Skeletal muscle tissue (tissue), 4 donors: ENCODE measurements around the gene CTNND2. TPM values are rescaled to one million over a fixed set of nuclear protein-coding genes. Genes with fewer than 3 reads are reported as not detected.
"Not testable (repeated sequence)": the region's sequence is repeated elsewhere in the genome, so short reads cannot be mapped to it uniquely, and the experiment has no call there.

Experiments used
- H3K27ac ChIP-seq: one replicate; pipeline ENCODE4 v1.7.0; 2013; ENCODE audit warnings: mild to moderate bottlenecking, low read depth, low read length, inconsistent platforms
- H3K27me3 ChIP-seq, 3 donors: one replicate each; pipeline ENCODE4 v1.7.0; 2013; ENCODE audit warnings: low read length in 3 of 3; ENCODE audit not compliant: control insufficient read depth in 3 of 3, insufficient read depth in 3 of 3
- H3K36me3 ChIP-seq, 3 donors: one replicate each; pipeline ENCODE4 v1.7.0; 2013; ENCODE audit warnings: low read length in 3 of 3; ENCODE audit not compliant: control insufficient read depth in 3 of 3, insufficient read depth in 3 of 3
- H3K4me1 ChIP-seq, 3 donors: one replicate each; pipeline ENCODE4 v1.7.0; 2013; ENCODE audit warnings: low read length in 3 of 3, mild to moderate bottlenecking in 3 of 3; ENCODE audit not compliant: control insufficient read depth in 3 of 3, insufficient read depth in 3 of 3
- H3K4me3 ChIP-seq, 3 donors: one replicate each; pipeline ENCODE4 v1.7.0; 2013; ENCODE audit warnings: low read length in 3 of 3
- H3K9ac ChIP-seq, 3 donors: one replicate each; pipeline ENCODE4 v1.7.0; 2013; ENCODE audit warnings: low read length in 3 of 3, mild to moderate bottlenecking in 3 of 3, moderate library complexity in 2 of 3, low read depth in 1 of 3
- H3K9me3 ChIP-seq, 3 donors: one replicate each; pipeline ENCODE4 v1.7.0; 2013; ENCODE audit warnings: low read length in 3 of 3; ENCODE audit not compliant: control insufficient read depth in 3 of 3
- total RNA-seq: library from RNA; depleted of rRNA; stranded (reverse); fragments of >200 nt; gene quantifications from one replicate; pipeline ENCODE4 v1.2.3, GENCODE V29; 2014
- donor health status: Osteomylitis.

CTNND2 gene
- total RNA-seq, 1 donor from 2014 or later: 0.52 TPM

DNA sequence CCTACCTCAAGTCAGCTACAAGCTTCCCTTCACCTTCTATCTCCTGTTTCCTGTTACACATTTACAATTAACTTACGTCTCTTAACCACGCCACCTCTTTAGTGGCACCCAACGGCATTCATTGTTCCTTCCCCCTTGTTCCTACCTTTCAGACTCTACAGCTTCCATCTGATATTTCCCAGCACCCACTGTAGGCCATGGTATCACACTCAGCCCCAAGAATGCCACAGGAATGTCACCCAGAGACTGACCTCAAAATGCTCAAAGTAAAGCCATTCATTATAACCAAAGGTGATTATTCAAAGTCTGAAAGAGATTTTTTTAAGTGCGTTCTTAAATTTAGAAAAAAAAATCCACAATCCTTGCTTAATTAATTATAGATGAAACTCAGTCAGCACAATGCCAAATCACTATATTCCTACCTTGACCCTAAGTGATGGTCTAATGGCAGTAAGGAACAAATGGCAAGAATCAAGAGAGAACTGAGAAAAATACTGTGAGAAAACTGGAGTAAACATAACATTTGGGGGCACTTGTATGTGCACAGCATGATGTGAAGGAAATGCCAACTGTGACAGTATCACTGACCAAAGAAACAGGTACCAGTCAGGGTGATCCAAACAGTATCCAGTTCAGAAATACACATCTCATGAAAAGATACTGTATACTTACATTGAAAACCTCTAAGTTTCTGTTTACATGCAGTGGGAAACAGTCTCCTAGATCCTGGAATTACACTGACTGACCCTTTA lies 52.1 kb downstream of the CTNND2 start:
- H3K9me3 ChIP-seq: no peaks in the 10 kb centered on the region
- H3K27ac ChIP-seq: no peak overlapping the region
- no peak overlapping the region for H3K4me3 ChIP-seq
- H3K9ac ChIP-seq: no peak overlapping the region
- H3K27me3 ChIP-seq: no peaks in the 10 kb centered on the region
- H3K36me3 ChIP-seq: no peaks in the 10 kb centered on the region
- H3K4me1 ChIP-seq: no peaks in the 10 kb centered on the region

DNA sequence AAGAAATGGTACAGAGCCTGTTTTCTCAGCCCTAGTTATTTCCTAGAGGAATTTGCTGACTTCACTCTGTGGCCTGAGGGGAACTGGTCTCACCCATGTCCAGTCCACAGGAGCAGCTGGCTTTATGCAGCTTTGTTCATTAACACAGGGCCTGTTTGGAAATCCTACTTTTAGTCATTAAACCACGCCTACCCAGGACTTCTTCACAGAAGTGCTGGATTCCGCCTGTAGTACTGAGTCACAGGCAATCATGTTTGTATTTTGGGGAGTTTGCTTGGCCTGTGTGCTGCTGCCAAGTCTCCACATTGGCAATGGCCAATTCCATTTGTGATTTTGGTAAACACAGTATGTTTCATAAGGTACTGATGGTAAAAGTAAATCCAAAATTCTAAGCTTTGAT lies 52.8 kb downstream of the CTNND2 start:
- H3K4me1 ChIP-seq: no peaks in the 10 kb centered on the region
- H3K9me3 ChIP-seq: no peaks in the 10 kb centered on the region

DNA sequence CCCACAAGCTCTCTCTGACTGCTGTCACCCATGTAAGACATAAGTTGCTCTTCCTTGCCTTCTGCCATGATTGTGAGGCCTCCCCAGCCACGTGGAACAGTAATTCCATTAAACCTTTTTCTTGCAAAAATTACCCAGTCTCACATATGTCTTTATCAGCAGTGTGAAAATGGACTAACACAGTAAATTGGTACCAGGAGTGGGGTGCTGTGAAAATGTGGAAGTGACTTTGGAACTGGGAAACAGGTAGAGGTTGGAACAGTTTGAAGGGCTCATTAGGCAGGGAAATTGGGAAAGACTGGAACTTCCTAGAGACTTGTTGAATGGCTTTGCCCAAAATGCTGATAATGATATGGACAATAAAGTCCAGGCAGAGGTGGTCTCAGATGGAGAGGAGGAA lies 75.7 kb downstream of the CTNND2 start:
- not testable (repeated sequence) for H3K27me3 ChIP-seq, H3K9ac ChIP-seq, H3K36me3 ChIP-seq, H3K4me3 ChIP-seq, H3K9me3 ChIP-seq, H3K4me1 ChIP-seq, H3K27ac ChIP-seq

More for the DNA sequence above, 52.8 kb downstream of the CTNND2 start:
- Histone ChIP-seq H3K4me3 (no peak overlapping the region), H3K9ac (no peak overlapping the region), H3K36me3 (no peaks in the 10 kb centered on the region), H3K27ac (no peak overlapping the region), H3K27me3 (no peaks in the 10 kb centered on the region)

DNA sequence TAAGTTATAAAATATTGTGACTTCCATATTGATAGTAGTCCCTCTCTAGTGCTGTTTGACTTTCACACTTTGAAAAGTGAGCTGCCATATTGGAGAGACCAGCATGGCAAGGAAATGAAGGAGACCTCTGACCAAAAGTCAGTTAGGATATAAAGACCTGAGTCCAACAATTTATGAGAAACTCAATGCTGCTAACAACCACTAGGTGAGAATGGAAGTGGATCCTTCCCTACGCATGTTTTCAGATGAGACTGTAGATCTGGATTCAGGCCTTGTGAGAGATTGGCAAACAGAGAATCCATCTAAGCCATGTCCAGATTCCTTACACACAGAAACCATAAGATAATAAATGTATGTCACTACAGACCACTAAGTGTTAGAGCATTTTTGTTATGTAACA lies 81.6 kb downstream of the CTNND2 start:
- Histone ChIP-seq H3K9me3 (no peaks in the 10 kb centered on the region), H3K27me3 (no peaks in the 10 kb centered on the region), H3K9ac (no peak overlapping the region), H3K36me3 (no peaks in the 10 kb centered on the region), H3K27ac (no peak overlapping the region), H3K4me1 (no peaks in the 10 kb centered on the region), H3K4me3 (no peak overlapping the region)

DNA sequence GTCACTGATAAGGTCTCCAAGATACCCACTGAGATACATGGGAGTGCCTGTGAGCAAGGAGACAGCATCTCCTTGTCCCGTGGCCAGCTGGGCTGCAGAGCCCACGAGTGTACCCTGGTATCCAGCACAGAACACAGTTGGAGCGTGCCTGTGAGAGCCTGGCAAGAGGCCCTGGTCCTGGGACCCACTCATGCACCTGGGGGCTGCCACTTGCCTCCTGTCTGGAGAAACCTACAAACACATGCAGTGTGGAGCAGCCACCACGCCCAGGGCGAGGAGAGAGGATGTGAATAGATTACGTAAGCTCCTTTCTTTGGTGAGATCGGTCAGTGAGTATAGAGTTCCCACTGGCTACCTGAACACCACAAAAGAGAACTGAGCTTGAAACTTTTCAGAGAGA lies 88.3 kb downstream of the CTNND2 start:
- Histone ChIP-seq H3K27me3 (no peaks in the 10 kb centered on the region), H3K27ac (no peak overlapping the region), H3K36me3 (no peaks in the 10 kb centered on the region), H3K9ac (no peak overlapping the region), H3K4me3 (no peak overlapping the region), H3K4me1 (no peaks in the 10 kb centered on the region), H3K9me3 (no peaks in the 10 kb centered on the region)

DNA sequence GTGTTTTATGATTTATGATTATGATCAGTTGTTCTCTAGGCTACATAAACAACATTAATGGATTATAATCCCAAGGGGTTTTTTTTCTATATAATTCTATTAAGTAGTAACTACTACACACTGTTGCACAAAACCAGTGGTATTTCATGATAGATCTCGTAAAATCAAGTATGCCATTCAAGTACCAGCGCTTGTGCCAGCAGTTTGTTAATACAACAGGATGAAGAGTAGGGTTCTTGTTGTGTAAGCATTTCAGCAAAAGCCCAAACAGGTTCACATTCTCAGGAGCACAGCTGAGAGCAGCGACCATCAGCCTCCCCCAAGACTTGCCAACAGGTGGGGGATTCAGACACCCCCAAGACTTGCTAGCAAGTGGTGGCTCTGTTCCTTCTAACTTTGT lies 88.8 kb downstream of the CTNND2 start:
- H3K4me1 ChIP-seq: no peaks in the 10 kb centered on the region
- H3K27ac ChIP-seq: no peak overlapping the region
- no peaks in the 10 kb centered on the region for H3K9me3 ChIP-seq
- H3K27me3 ChIP-seq: no peaks in the 10 kb centered on the region
- H3K4me3 ChIP-seq: no peak overlapping the region
- H3K36me3 ChIP-seq: no peaks in the 10 kb centered on the region
- H3K9ac ChIP-seq: no peak overlapping the region

DNA sequence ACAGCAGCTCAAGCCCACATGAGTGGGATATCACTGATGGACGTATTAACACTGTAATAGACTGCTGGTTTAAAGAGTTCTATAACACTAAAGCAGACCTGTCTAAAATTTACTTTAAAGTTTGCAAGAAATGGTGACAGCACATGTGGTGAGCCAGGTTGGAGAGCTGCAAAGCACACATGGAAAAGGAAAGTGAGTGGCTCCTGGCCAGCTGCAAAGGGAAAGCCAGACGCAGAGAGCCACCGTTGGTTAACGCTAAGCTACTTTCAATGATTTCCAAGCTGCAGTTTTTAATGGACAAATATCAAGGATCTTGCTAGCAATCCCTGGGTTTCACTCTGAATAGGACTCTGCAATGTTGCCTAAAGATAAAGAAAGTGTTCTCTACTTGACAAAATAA lies 89.9 kb downstream of the CTNND2 start:
- Histone ChIP-seq H3K9ac (no peak overlapping the region), H3K9me3 (no peaks in the 10 kb centered on the region), H3K4me1 (no peaks in the 10 kb centered on the region), H3K4me3 (no peak overlapping the region), H3K36me3 (no peaks in the 10 kb centered on the region), H3K27ac (no peak overlapping the region), H3K27me3 (no peaks in the 10 kb centered on the region)

DNA sequence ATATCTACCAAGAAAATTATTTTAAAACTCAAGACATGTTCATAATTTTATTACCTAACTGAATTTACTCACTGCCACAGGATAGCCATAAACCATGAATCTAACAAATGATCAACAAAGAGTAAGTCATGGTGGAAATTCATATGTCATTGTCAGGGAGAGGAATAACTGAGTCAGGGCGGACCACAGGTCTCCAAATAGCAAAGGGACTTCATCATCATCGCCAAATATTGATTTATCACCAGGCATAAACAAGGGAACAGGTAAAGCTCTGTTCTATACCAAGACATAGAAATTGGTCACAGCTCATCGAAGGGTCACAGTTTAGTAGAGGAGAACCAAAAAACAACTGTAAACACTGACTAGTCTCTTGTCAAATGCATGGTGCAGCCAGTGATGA lies 94.8 kb downstream of the CTNND2 start:
- Histone ChIP-seq H3K4me3 (no peak overlapping the region), H3K9me3 (no peaks in the 10 kb centered on the region), H3K4me1 (no peaks in the 10 kb centered on the region), H3K27me3 (no peaks in the 10 kb centered on the region), H3K9ac (no peak overlapping the region), H3K36me3 (no peaks in the 10 kb centered on the region), H3K27ac (no peak overlapping the region)

DNA sequence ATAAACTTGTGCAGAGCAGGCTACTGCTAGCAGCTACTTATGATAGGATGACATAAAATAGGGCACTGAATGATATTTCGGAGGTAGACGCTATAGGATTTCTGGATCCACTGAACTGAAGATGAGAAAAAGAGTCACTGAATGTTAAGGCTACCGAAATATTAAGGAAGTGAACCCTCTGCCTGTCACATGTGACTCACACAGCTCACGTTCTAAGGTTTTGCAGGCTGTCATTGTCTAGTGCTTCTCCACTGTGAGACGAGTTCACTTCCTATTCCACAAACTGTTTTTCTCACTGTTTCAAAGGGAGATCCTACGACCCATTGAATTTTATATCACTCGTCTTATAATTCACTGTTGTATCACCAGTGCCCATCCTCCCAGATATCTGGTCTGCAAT lies 100.8 kb downstream of the CTNND2 start:
- Histone ChIP-seq H3K9me3 (no peaks in the 10 kb centered on the region), H3K27me3 (no peaks in the 10 kb centered on the region), H3K27ac (no peak overlapping the region)

DNA sequence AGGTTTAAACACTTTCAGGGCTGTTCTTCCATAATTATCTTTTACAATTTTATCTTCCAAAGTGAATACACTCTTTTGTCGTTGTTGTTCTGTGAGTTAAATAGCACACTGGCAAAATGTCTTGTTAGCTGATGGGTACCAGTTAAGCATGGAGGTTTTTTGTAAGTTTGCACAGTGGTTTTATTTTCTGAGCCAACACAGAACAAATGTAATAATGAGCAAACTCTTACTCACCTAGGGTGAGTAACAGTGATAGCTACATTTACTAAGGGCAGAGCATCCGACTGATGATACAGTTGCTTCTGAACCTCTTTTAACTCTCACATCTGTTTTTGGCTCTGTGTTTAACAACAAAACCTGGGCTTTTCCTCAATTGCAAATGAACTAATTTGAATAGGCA lies 103.2 kb downstream of the CTNND2 start:
- H3K27me3 ChIP-seq: no peaks in the 10 kb centered on the region
- no peaks in the 10 kb centered on the region for H3K36me3 ChIP-seq
- no peak overlapping the region for H3K27ac ChIP-seq
- H3K4me3 ChIP-seq: no peak overlapping the region
- no peaks in the 10 kb centered on the region for H3K4me1 ChIP-seq
- peaks cover 0 to 2% (median 0%) of the 10 kb centered on the region in 3 donors for H3K9me3 ChIP-seq
- H3K9ac ChIP-seq: no peak overlapping the region

More for the DNA sequence above, 100.8 kb downstream of the CTNND2 start:
- no peak overlapping the region for H3K4me3 ChIP-seq
- no peak overlapping the region for H3K9ac ChIP-seq
- no peaks in the 10 kb centered on the region for H3K4me1 ChIP-seq
- no peaks in the 10 kb centered on the region for H3K36me3 ChIP-seq
